ENCODE results near the gene AKAP11. TPM values are rescaled to one million over a fixed set of nuclear protein-coding genes. Genes with fewer than 3 reads are reported as not detected.
"Not testable (repeated sequence)": the region's sequence is repeated elsewhere in the genome, so short reads cannot be mapped to it uniquely, and the experiment has no call there.

Gene AKAP11, protein sequence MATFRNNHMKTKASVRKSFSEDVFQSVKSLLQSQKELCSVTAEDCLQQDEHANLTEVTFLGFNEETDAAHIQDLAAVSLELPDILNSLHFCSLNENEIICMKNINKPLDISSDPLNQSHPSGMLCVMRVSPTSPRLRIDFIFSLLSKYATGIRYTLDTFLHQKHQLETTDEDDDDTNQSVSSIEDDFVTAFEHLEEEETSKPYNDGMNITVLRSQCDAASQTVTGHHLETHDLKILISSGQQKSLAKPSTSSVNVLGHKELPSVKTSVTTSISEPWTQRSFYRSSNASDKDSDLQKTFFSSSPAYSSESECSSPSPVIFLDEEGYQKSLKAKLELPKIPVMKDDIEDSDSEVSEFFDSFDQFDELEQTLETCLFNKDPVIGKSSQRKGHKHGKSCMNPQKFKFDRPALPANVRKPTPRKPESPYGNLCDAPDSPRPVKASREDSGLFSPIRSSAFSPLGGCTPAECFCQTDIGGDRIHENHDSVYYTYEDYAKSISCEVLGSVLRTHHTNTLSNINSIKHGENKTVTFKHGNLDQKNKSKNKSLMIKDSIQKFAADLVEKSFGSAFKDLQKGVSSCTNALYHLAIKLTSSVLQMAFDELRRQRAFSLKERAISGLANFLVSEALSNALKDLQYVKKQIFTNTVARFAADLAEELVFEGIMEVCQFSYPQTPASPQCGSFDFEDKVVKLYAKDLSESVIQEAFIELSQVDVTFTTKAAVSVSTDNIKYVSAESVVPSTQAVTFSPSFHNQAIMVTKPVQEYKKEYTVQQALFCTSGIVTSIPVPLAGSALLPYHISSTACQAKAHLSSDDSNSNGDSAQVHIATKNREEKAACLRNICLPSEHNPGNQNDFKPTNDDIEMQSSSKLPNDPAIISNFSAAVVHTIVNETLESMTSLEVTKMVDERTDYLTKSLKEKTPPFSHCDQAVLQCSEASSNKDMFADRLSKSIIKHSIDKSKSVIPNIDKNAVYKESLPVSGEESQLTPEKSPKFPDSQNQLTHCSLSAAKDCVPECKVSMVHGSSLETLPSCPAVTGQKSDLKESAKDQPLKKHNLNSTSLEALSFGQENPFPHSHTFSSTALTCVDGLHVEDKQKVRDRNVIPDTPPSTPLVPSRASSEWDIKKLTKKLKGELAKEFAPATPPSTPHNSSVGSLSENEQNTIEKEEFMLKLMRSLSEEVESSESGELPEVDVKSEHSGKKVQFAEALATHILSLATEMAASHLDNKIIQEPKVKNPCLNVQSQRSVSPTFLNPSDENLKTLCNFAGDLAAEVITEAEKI (N-terminal part only)
- 10 to 100 TPM; 32.3 to 33.9 TPM for total RNA-seq
- 1 to 10 TPM; 2.5 to 4.5 (median 2.8) TPM for polyA plus RNA-seq
- total RNA-seq: 63.5 to 112 (median 80.7) reads per million in 6 experiments

DNA sequence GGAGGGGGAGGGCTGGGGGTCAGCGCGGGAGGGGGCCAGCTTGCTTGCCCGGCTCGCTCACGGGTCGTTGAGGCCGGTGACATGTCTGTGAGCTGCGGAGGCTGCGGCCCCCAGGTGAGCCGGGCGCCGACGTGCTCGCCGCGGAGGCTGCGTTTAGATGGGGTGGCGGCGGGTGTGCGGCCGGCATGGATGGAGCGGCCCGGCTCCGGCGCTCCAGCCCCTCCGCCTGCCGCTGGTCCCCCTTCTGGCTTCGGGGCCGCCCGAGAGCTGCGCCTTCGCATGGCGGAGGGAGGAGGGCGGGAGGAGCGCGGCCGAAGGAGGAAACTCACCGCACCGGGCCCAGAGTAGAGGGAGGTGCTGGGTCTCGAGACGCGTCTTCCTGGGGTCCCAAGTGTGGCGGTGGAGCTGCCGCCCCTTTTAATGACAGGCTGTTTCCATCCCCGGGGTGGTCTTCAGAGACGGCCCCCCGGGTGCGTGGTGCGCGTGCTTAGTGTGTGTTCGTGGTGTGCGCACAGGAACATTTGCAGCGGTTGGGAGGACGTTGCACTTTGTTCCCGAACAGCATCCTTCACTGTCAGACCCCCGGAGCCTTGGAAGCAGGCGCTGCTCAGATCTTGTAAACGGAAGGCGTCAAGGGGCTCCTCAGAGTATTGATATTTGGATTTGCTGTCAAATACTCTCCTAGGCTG, at the start of gene AKAP11:
TSS of gene AKAP11 (plus strand) at position 38 of the 689 bp plus-strand sequence. CDS start 14,197 bp downstream, outside the sequence.
- peak within 1 kb of the TSS; percentile 87 to 99 (median 98) for H3K27ac Mint-ChIP-seq
- POLR2A ChIA-PET: interaction anchor here (0.5 to 1.7 kb wide), 11 partner anchors 8 to 1140 kb away, joined by 3 to 8 read pairs (median 4); partner anchors contain the start of gene VWA8
- H3K27me3 Mint-ChIP-seq: peaks cover 0 to 2% (median 0%) of the 10 kb centered on the region in 5 donors
- H3K4me3 Mint-ChIP-seq: peak within 1 kb of the TSS; percentile 90 to 99 (median 96)
- ATAC-seq (peak; percentile 24 to 49), DNase-seq (peak in 9 of 10 donors; percentile 29 to 68 (median 52))
- no peaks in the 10 kb centered on the region for H3K9me3 Mint-ChIP-seq
- peaks cover 0 to 7% (median 0%) of the 10 kb centered on the region in 3 donors for H3K36me3 Mint-ChIP-seq
- H3K4me1 Mint-ChIP-seq: peaks cover 35 to 56% (median 50%) of the 10 kb centered on the region in 4 donors

DNA sequence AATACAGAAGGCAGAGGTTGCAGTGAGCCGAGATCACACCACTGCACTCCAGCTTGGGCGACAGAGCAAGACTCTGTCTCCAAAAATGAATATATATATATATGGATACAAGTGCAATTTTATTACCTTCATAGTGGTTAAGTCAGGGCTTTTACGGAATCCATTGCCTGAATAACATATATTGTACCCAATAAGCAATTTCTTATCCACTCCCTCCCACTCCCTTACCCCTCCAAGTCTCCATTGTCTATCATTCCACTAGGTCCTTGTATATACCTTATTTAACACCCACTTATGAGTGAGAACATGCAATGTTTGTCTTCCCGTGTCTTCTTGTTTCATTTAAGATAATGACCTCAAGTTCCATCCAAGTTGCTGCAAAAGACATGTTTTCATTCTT, 48.3 kb upstream of the AKAP11 start:
- Mint-ChIP-seq H3K27me3 (no peaks in the 10 kb centered on the region), H3K9me3 (peaks cover 0 to 4% (median 0%) of the 10 kb centered on the region in 9 donors), H3K36me3 (peaks cover 15 to 39% (median 38%) of the 10 kb centered on the region in 3 donors), H3K4me1 (peaks cover 0 to 2% (median 0%) of the 10 kb centered on the region in 4 donors), H3K4me3 (no peak overlapping the region), H3K27ac (peak overlapping the region in 1 of 10 donors; percentile 12)
- POLR2A ChIA-PET: no interaction called here
- ATAC-seq (no peak), DNase-seq (no peak)

DNA sequence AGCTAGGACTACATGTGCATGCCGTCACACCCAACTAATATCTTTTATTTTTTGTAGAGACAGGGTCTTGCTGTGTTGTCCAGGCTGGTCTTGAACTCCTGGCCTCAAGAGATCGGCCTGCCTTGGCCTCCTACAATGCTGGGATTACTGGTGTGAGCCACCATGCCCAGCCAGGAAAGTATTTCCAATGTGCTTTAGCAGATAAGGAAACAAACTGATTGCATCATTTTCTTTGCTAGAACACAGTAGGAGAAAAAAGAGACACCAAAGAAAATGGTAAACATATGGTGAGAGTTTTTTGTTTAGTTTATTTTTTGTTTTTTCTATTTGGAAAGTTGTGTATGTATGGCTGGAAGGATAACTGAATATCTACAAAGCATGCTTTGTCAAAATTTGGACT, 46.9 kb upstream of the AKAP11 start:
- Mint-ChIP-seq H3K9me3 (peaks cover 0 to 4% (median 0%) of the 10 kb centered on the region in 9 donors), H3K27me3 (no peaks in the 10 kb centered on the region), H3K27ac (no peak overlapping the region), H3K36me3 (peaks cover 11 to 40% (median 39%) of the 10 kb centered on the region in 3 donors), H3K4me3 (no peak overlapping the region), H3K4me1 (peaks cover 0 to 2% (median 0%) of the 10 kb centered on the region in 4 donors)
- DNase-seq (no peak), ATAC-seq (no peak)
- POLR2A ChIA-PET: no interaction called here

DNA sequence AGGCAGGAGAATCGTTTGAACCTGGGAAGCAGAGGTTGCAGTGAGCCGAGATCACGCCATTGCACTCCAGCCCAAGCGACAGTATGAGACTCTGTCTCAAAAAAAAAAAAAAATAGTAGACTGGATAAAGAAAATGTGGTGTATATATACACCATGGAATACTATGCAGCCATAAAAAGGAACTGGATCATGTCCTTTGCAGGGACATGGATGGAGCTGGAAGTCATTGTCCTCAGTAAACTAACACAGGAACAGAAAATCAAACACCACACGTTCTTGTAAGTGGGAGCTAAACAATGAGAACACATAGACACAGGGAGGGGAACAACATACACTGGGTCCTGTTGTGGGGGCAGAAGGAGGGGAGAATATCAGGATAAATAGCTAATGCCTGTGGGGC, 45.2 kb upstream of the AKAP11 start:
- not testable (repeated sequence) for H3K27ac Mint-ChIP-seq, H3K9me3 Mint-ChIP-seq, H3K27me3 Mint-ChIP-seq, H3K4me3 Mint-ChIP-seq, DNase-seq, ATAC-seq, H3K4me1 Mint-ChIP-seq
- peaks cover 11 to 36% (median 27%) of the 10 kb centered on the region in 3 donors for H3K36me3 Mint-ChIP-seq
- POLR2A ChIA-PET: interaction anchor here (0.6 kb wide), 1 partner anchor 288 kb away, joined by 5 read pairs; no protein-coding TSS in a partner anchor

DNA sequence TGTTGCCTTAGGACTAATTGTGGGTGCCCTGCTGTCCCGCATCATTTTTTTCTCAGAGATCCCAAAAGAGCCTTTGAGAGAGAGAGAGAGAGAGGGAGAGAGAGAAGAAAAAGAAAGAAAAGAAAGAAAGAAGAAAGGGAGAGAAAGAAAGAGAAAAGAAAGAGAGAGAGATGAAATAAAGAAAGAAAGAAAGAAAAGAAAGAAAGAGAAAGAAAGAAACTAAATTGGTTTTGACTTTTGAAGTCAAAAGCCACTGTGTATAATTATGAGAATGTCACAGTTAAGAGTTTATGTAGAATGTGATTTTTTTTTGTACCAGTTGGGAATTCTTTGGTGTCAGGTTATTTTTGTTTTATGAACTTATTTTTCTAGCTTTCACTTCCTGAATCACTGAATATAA, 43.4 kb upstream of the AKAP11 start:
- Mint-ChIP-seq H3K36me3 (peaks cover 11 to 28% (median 25%) of the 10 kb centered on the region in 3 donors), H3K4me3 (no peak overlapping the region), H3K27ac (peak overlapping the region in 2 of 10 donors; percentile 8 to 58), H3K9me3 (peaks cover 0 to 4% (median 0%) of the 10 kb centered on the region in 9 donors), H3K27me3 (no peaks in the 10 kb centered on the region), H3K4me1 (peaks cover 0 to 2% (median 0%) of the 10 kb centered on the region in 4 donors)
- DNase-seq (no peak), ATAC-seq (no peak)
- POLR2A ChIA-PET: no interaction called here

DNA sequence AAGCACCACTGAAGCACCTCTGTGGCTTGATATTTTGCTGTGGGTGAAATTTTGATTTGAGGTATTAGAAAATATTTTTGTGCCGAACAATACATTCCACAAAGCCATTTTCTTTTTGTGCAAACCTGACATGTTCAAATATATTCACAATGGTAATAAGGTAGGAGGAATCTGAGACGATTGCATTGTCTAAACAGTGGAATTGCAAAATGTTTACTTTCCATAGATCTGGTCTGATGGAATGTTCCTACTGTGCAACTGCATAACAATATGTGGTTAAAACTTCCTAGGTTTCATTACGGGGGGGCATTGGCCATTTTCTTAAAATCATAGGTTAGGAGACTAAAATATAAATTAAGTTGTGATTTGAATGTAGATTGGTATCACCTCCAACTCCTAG, 42.7 kb upstream of the AKAP11 start:
- Mint-ChIP-seq H3K4me1 (peaks cover 0 to 2% (median 0%) of the 10 kb centered on the region in 4 donors), H3K27ac (peak overlapping the region in 1 of 10 donors; percentile 11), H3K9me3 (peaks cover 0 to 4% (median 0%) of the 10 kb centered on the region in 9 donors), H3K4me3 (no peak overlapping the region), H3K36me3 (peaks cover 6 to 25% (median 24%) of the 10 kb centered on the region in 3 donors), H3K27me3 (no peaks in the 10 kb centered on the region)
- POLR2A ChIA-PET: no interaction called here
- no peak for DNase-seq
- ATAC-seq: no peak

DNA sequence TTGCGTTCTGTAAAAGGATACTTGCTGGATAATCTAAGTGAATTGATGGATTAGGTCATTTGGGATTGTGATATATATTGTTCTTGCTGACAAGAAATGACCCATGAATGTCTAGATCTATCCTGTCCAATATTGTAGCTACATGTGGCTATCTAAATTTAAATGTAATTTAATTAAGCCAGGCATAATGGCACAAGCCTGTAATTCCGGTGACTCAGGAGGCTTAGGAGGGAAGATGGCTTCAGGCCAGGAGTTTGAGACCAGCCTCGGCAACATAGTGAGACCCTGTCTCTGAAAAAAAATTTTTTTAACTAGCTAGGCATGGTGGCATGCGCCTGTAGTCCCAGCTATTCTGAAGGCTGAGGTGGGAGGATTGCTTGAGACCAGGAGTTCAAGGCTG, 39.3 kb upstream of the AKAP11 start:
- POLR2A ChIA-PET: no interaction called here
- H3K4me3 Mint-ChIP-seq: no peak overlapping the region
- DNase-seq (no peak), ATAC-seq (no peak)
- H3K27ac Mint-ChIP-seq: no peak overlapping the region
- H3K9me3 Mint-ChIP-seq: no peaks in the 10 kb centered on the region
- peaks cover 0 to 2% (median 0%) of the 10 kb centered on the region in 4 donors for H3K4me1 Mint-ChIP-seq
- H3K36me3 Mint-ChIP-seq: peaks cover 0 to 16% (median 11%) of the 10 kb centered on the region in 3 donors
- H3K27me3 Mint-ChIP-seq: no peaks in the 10 kb centered on the region

DNA sequence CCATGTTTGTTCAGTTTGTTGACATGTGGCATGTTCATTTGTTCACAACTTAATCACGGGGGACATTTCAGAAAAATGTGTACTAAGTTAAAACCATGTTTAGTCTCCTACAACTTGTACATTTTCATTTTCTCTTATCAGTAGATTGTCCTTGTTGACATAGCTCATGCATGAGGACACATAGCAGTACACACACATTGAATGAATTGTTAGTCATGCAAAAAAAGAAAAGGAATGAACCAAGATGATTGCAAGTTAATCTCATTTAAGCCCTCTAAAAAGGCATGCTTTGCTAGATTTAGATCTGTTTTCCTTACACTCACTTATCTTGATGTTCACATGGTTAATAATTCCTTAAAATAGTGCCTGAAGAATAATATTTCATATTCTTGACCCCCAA, 38.2 kb upstream of the AKAP11 start:
- POLR2A ChIA-PET: no interaction called here
- no peak for ATAC-seq
- H3K4me3 Mint-ChIP-seq: no peak overlapping the region

DNA sequence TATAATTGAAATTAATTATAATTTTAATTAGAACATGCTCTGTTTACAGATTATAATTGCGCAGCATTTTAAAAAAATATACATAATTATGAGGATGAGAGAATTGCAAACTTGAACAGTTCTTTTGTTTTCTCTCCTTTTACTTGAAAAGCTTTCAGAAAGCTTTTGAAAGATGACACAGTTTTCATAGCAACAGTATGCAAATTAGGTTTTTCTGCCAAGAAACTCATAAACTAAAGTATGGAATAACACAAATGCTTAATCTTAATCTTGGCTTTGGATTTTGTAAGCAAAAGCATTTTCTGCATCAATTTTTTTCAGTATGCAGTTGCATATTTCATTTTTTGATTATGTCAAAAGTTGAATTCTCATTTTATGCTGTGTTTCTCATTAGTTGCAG, 32.8 kb upstream of the AKAP11 start:
- no peaks in the 10 kb centered on the region for H3K27me3 Mint-ChIP-seq
- H3K4me3 Mint-ChIP-seq: no peak overlapping the region
- H3K9me3 Mint-ChIP-seq: no peaks in the 10 kb centered on the region
- POLR2A ChIA-PET: no interaction called here
- DNase-seq (no peak), ATAC-seq (no peak)
- peaks cover 0 to 7% (median 0%) of the 10 kb centered on the region in 3 donors for H3K36me3 Mint-ChIP-seq
- no peaks in the 10 kb centered on the region for H3K4me1 Mint-ChIP-seq
- H3K27ac Mint-ChIP-seq: no peak overlapping the region

More for the DNA sequence above, 38.2 kb upstream of the AKAP11 start:
- no peaks in the 10 kb centered on the region for H3K4me1 Mint-ChIP-seq
- no peaks in the 10 kb centered on the region for H3K9me3 Mint-ChIP-seq
- H3K27me3 Mint-ChIP-seq: no peaks in the 10 kb centered on the region
- no peak for DNase-seq
- H3K36me3 Mint-ChIP-seq: peaks cover 0 to 12% (median 8%) of the 10 kb centered on the region in 3 donors
- H3K27ac Mint-ChIP-seq: no peak overlapping the region

DNA sequence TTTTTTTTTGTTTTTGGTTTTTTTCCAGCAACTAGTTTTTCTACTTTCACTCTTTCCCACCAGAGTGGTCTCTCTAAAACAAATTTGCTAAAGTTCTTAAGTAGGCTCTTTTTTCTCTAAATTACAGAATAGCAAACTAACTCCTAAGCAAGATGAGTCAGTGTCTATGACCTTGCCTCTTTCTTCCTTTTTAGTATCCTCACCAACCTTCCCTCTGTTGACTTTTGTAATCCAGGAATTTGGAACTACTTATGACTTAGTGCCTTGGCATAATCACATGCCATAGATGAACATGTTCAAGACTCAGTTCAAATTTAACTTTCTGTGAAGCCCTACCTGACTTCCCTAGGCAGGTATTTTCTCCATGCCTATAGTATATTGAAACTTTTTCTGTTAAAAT, 32.3 kb upstream of the AKAP11 start:
- Mint-ChIP-seq H3K4me1 (no peaks in the 10 kb centered on the region), H3K27ac (no peak overlapping the region), H3K36me3 (peaks cover 0 to 7% (median 0%) of the 10 kb centered on the region in 3 donors), H3K27me3 (no peaks in the 10 kb centered on the region), H3K4me3 (no peak overlapping the region), H3K9me3 (no peaks in the 10 kb centered on the region)
- POLR2A ChIA-PET: interaction anchor here (0.6 kb wide), 1 partner anchor 470 kb away, joined by 4 read pairs; no protein-coding TSS in a partner anchor
- ATAC-seq (no peak), DNase-seq (no peak)

DNA sequence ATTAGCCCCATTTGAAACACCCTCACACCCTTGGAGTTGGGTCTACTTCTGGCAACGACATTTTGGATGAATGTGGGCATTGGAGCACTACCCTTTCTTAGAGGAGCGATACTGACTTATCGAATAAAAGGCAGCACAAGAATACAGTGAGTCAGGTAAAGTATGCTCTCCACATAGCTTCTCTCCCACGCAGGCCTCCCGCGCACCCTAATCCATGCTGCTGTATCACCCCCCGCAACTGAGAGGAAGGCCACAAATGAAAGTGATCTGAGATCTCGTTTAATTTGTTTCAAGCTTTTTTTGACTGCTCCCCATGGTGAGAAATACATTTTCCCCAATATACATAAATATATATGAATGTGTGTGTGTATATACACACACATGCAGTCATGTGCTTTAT, 25.4 kb upstream of the AKAP11 start:
- no peaks in the 10 kb centered on the region for H3K4me1 Mint-ChIP-seq
- H3K9me3 Mint-ChIP-seq: no peaks in the 10 kb centered on the region
- H3K27ac Mint-ChIP-seq: no peak overlapping the region
- DNase-seq (no peak), ATAC-seq (no peak)
- no peak overlapping the region for H3K4me3 Mint-ChIP-seq
- H3K36me3 Mint-ChIP-seq: peaks cover 0 to 5% (median 0%) of the 10 kb centered on the region in 3 donors
- peaks cover 0 to 4% (median 0%) of the 10 kb centered on the region in 5 donors for H3K27me3 Mint-ChIP-seq
- POLR2A ChIA-PET: no interaction called here
